Mucosa of rectum (tissue), 2 donors: ENCODE results near the gene MPPED1.

ENCODE experiments used
- H3K27ac ChIP-seq, 2 donors: one replicate each; pipeline ENCODE4 v1.7.0; 2013; ENCODE audit warnings: inconsistent platforms in 2 of 2, low read depth in 2 of 2, low read length in 2 of 2
- H3K27me3 ChIP-seq, 2 donors: one replicate each; pipeline ENCODE4 v1.7.0; 2013; ENCODE audit warnings: low read length in 2 of 2; ENCODE audit not compliant: control insufficient read depth in 2 of 2, insufficient read depth in 2 of 2
- H3K36me3 ChIP-seq, 2 donors: one replicate each; pipeline ENCODE4 v1.7.0; 2013; ENCODE audit warnings: low read length in 2 of 2; ENCODE audit not compliant: control insufficient read depth in 2 of 2, insufficient read depth in 2 of 2
- H3K4me1 ChIP-seq, 2 donors: one replicate each; pipeline ENCODE4 v1.7.0; 2013; ENCODE audit warnings: low read length in 2 of 2, mild to moderate bottlenecking in 1 of 2; ENCODE audit not compliant: control insufficient read depth in 2 of 2, insufficient read depth in 2 of 2
- H3K4me3 ChIP-seq, 2 donors: one replicate each; pipeline ENCODE4 v1.7.0; 2013; ENCODE audit warnings: low read length in 2 of 2
- H3K9ac ChIP-seq, 2 donors: one replicate each; pipeline ENCODE4 v1.7.0; 2013; ENCODE audit warnings: low read length in 2 of 2, low read depth in 1 of 2, mild to moderate bottlenecking in 1 of 2
- H3K9me3 ChIP-seq, 2 donors: one replicate each; pipeline ENCODE4 v1.7.0; 2013; ENCODE audit warnings: low read length in 2 of 2; ENCODE audit not compliant: control insufficient read depth in 2 of 2
- donor health status: healthy.
- donor health status: Normal muscosa, but diverticular disease.

Gene MPPED1

GRCh38 chr22:43400449-43400848, 11.4 kb upstream of the MPPED1 start:
- H3K4me1 ChIP-seq: no peaks in the 10 kb centered on the region
- no peak overlapping the region for H3K4me3 ChIP-seq
- no peaks in the 10 kb centered on the region for H3K27me3 ChIP-seq
- no peak overlapping the region for H3K9ac ChIP-seq
- no peaks in the 10 kb centered on the region for H3K9me3 ChIP-seq
- no peaks in the 10 kb centered on the region for H3K36me3 ChIP-seq
- no peak overlapping the region for H3K27ac ChIP-seq

GRCh38 chr22:43401233-43401632, 10.6 kb upstream of the MPPED1 start:
- no peak overlapping the region for H3K4me3 ChIP-seq
- no peaks in the 10 kb centered on the region for H3K36me3 ChIP-seq
- H3K9me3 ChIP-seq: no peaks in the 10 kb centered on the region
- no peak overlapping the region for H3K27ac ChIP-seq
- H3K4me1 ChIP-seq: no peaks in the 10 kb centered on the region
- no peak overlapping the region for H3K9ac ChIP-seq
- no peaks in the 10 kb centered on the region for H3K27me3 ChIP-seq

GRCh38 chr22:43401661-43402060, 10.2 kb upstream of the MPPED1 start:
- Histone ChIP-seq H3K9ac (no peak overlapping the region), H3K27me3 (no peaks in the 10 kb centered on the region), H3K9me3 (no peaks in the 10 kb centered on the region), H3K36me3 (no peaks in the 10 kb centered on the region), H3K27ac (no peak overlapping the region), H3K4me1 (no peaks in the 10 kb centered on the region), H3K4me3 (no peak overlapping the region)

- no peaks in the 10 kb centered on the region for H3K9me3 ChIP-seq
- no peaks in the 10 kb centered on the region for H3K36me3 ChIP-seq
- H3K4me3 ChIP-seq: no peak overlapping the region
- no peak overlapping the region for H3K27ac ChIP-seq
- no peaks in the 10 kb centered on the region for H3K4me1 ChIP-seq
- H3K9ac ChIP-seq: no peak overlapping the region
- no peaks in the 10 kb centered on the region for H3K27me3 ChIP-seq
Measured at GRCh38 chr22:43402128-43402527, 9.7 kb upstream of the MPPED1 start.

GRCh38 chr22:43404673-43405385, 7.0 kb upstream of the MPPED1 start:
- Histone ChIP-seq H3K36me3 (no peaks in the 10 kb centered on the region), H3K9ac (no peak overlapping the region), H3K27ac (no peak overlapping the region), H3K4me1 (no peaks in the 10 kb centered on the region), H3K27me3 (no peaks in the 10 kb centered on the region), H3K4me3 (no peak overlapping the region), H3K9me3 (no peaks in the 10 kb centered on the region)

GRCh38 chr22:43406186-43406790, 5.5 kb upstream of the MPPED1 start:
- Histone ChIP-seq H3K27ac (no peak overlapping the region), H3K27me3 (peaks cover 0 to 7% of the 10 kb centered on the region in 2 donors), H3K4me1 (no peaks in the 10 kb centered on the region), H3K4me3 (no peak overlapping the region), H3K9me3 (no peaks in the 10 kb centered on the region), H3K36me3 (no peaks in the 10 kb centered on the region), H3K9ac (no peak overlapping the region)

- Histone ChIP-seq H3K27ac (no peak overlapping the region), H3K4me3 (no peak overlapping the region), H3K4me1 (no peaks in the 10 kb centered on the region), H3K9me3 (no peaks in the 10 kb centered on the region), H3K27me3 (peaks cover 4 to 11% of the 10 kb centered on the region in 2 donors), H3K36me3 (no peaks in the 10 kb centered on the region), H3K9ac (no peak overlapping the region)
Measured at GRCh38 chr22:43407591-43407990, 4.2 kb upstream of the MPPED1 start.

GRCh38 chr22:43408009-43408408, 3.8 kb upstream of the MPPED1 start:
- no peaks in the 10 kb centered on the region for H3K4me1 ChIP-seq
- H3K9me3 ChIP-seq: no peaks in the 10 kb centered on the region
- H3K27me3 ChIP-seq: peaks cover 8 to 15% of the 10 kb centered on the region in 2 donors
- H3K4me3 ChIP-seq: no peak overlapping the region
- H3K36me3 ChIP-seq: no peaks in the 10 kb centered on the region
- H3K9ac ChIP-seq: no peak overlapping the region
- H3K27ac ChIP-seq: no peak overlapping the region

GRCh38 chr22:43409046-43409445, 2.8 kb upstream of the MPPED1 start:
- Histone ChIP-seq H3K27ac (no peak overlapping the region), H3K4me3 (no peak overlapping the region), H3K9ac (no peak overlapping the region), H3K36me3 (no peaks in the 10 kb centered on the region), H3K9me3 (no peaks in the 10 kb centered on the region), H3K4me1 (no peaks in the 10 kb centered on the region), H3K27me3 (peaks cover 12 to 15% of the 10 kb centered on the region in 2 donors)

GRCh38 chr22:43409800-43410199, 2.0 kb upstream of the MPPED1 start:
- Histone ChIP-seq H3K27ac (no peak overlapping the region), H3K4me1 (no peaks in the 10 kb centered on the region), H3K4me3 (no peak overlapping the region), H3K27me3 (peaks cover 15 to 18% of the 10 kb centered on the region in 2 donors), H3K9me3 (no peaks in the 10 kb centered on the region), H3K36me3 (no peaks in the 10 kb centered on the region), H3K9ac (no peak overlapping the region)
